Measurements from ENCODE around the gene NKX6-2.
"Not testable (repeated sequence)": the region's sequence is repeated elsewhere in the genome, so short reads cannot be mapped to it uniquely, and the experiment has no call there.

NKX6-2 gene

GRCh38 chr10:132783940-132784865, 1.7 kb downstream of the NKX6-2 start:
- DNase-seq (ENCODE audit: low read depth in 2 of 3, low spot score in 1 of 3), result no peak

GRCh38 chr10:132783165-132783939, 2.6 kb downstream of the NKX6-2 start:
- DNase-seq (ENCODE audit: low read depth in 2 of 3, low spot score in 1 of 3), result no peak

- no peak for DNase-seq (ENCODE audit: low read depth in 2 of 3, low spot score in 1 of 3)
Measured at GRCh38 chr10:132781556-132781955, 4.4 kb downstream of the NKX6-2 start.

GRCh38 chr10:132780356-132780755, 5.6 kb downstream of the NKX6-2 start:
- no peak for DNase-seq (ENCODE audit: low read depth in 2 of 3, low spot score in 1 of 3)

- no peak for DNase-seq (ENCODE audit: low read depth in 2 of 3, low spot score in 1 of 3)
Measured at GRCh38 chr10:132779549-132780294, 6.2 kb downstream of the NKX6-2 start.

- DNase-seq (ENCODE audit: low read depth in 2 of 3, low spot score in 1 of 3), result no peak
Measured at GRCh38 chr10:132777441-132777840, 8.5 kb downstream of the NKX6-2 start.

GRCh38 chr10:132776821-132777220, 9.1 kb downstream of the NKX6-2 start:
- no peak for DNase-seq (ENCODE audit: low read depth in 2 of 3, low spot score in 1 of 3)

GRCh38 chr10:132776186-132776585, 9.8 kb downstream of the NKX6-2 start:
- no peak for DNase-seq (ENCODE audit: low read depth in 2 of 3, low spot score in 1 of 3)

- no peak for DNase-seq (ENCODE audit: low read depth in 2 of 3, low spot score in 1 of 3)
Measured at GRCh38 chr10:132774902-132775863, 10.8 kb downstream of the NKX6-2 start.

GRCh38 chr10:132774181-132774901, 11.6 kb downstream of the NKX6-2 start:
- no peak for DNase-seq (ENCODE audit: low read depth in 2 of 3, low spot score in 1 of 3)

GRCh38 chr10:132772816-132773215, 13.1 kb downstream of the NKX6-2 start:
- not testable (repeated sequence) for DNase-seq (ENCODE audit: low read depth in 2 of 3, low spot score in 1 of 3)

GRCh38 chr10:132770061-132771021, 15.6 kb downstream of the NKX6-2 start:
- DNase-seq (ENCODE audit: low read depth in 2 of 3, low spot score in 1 of 3), result no peak

GRCh38 chr10:132768346-132769248, 17.4 kb downstream of the NKX6-2 start:
- DNase-seq (ENCODE audit: low read depth in 2 of 3, low spot score in 1 of 3), result no peak

- DNase-seq (ENCODE audit: low read depth in 2 of 3, low spot score in 1 of 3), result no peak
Measured at GRCh38 chr10:132766291-132766690, 19.7 kb downstream of the NKX6-2 start.

GRCh38 chr10:132765435-132765834, 20.5 kb downstream of the NKX6-2 start:
- DNase-seq (ENCODE audit: low read depth in 2 of 3, low spot score in 1 of 3), result no peak

- DNase-seq (ENCODE audit: low read depth in 2 of 3, low spot score in 1 of 3), result no peak
Measured at GRCh38 chr10:132764108-132764507, 21.8 kb downstream of the NKX6-2 start.

- DNase-seq (ENCODE audit: low read depth in 2 of 3, low spot score in 1 of 3), result no peak
Measured at GRCh38 chr10:132763545-132763944, 22.4 kb downstream of the NKX6-2 start.
